ENCODE measurements around the gene KRT3. TPM values are rescaled to one million over a fixed set of nuclear protein-coding genes. Genes with fewer than 3 reads are reported as not detected.

Gene KRT3
- total and polyA plus RNA-seq, 9 donors: 0.13 TPM; not detected in 8

DNA sequence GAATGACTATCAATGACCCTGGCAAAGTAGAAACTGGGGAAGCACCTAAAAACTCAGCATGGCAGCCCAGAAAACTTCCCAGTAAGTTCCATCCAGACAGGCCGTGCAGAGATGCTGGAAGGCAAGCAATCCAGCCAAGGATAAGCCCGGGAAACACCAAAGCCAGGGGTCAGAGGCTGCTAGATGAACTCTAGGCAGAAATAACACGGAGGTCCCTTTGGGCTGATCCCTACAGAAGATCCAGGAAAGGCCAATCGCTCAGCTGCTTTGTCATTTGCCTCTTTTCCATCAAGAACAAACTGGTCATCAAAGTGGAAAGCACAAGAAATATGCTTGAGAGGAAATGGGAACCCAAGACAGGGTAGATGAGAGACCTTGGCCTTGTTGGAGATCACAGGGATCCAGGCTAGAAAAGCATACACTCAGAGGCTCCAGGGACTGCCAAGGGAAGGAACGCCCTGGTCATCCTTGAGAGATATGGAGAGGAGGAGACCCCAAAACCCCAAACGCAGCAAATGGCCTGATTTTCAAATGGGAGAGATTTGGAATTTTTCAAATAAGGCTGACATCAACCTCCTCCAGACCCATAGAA lies 31.7 kb upstream of the KRT3 start:
- H3K27ac ChIP-seq (ENCODE audit: low read length): no peak overlapping the region
- H3K27me3 ChIP-seq (ENCODE audit: control insufficient read depth, insufficient read depth, low read length): peaks cover 16% of the 10 kb centered on the region
- DNase-seq: no peak
- H3K36me3 ChIP-seq (ENCODE audit: control insufficient read depth, insufficient read depth, low read length): no peaks in the 10 kb centered on the region
- H3K4me3 ChIP-seq (ENCODE audit: low read length): no peak overlapping the region
- H3K4me1 ChIP-seq (ENCODE audit: control insufficient read depth, insufficient read depth, low read length): no peaks in the 10 kb centered on the region
- H3K9me3 ChIP-seq (replicated peaks; ENCODE audit: control insufficient read depth, low read depth, low read length): no peaks in the 10 kb centered on the region
- 85% methylated on average over 3 of the region's 6 CpGs for WGBS (ENCODE audit: insufficient coverage)

DNA sequence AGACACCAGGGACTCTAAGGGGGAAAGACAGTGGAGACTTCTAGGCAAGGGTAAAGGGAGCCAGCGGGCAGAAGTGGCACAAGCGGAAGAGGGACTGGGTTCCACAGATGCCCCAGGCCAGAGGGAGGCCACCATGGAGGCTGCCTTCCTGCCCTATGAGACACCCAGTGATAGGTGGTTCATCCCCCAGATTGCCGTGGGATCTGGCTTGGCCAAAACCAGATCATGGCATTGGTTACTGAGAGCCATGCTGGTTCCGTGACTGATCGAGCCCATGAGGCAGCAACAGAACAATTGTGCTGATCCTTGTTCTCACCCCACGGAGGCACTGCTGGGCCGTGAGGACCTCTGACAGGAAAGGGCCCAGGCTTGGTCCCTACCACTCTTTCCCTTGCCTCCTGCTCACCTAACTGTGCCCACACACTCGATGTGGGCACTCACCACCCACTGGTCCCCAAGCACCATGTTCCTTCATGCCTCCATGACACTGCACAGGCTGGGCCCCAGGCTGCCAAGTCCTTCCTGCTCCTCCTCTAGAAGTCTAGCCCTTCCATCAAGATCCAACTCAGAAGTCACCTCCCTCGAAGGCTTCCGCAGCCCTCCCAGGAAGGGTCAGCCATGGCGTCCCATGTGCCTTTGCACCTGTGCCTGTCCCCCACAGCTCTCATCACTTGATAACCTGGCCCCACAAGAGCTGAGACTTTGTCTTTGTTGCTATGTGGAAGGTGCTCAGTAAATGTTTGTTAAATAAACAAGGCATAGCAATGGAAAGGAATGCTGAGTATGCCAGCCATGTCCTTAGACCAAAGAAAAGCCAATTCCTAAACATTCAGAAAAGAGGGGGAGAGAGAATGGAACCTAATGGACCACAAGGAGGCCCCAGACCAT lies 30.9 kb upstream of the KRT3 start:
- H3K4me1 ChIP-seq (ENCODE audit: control insufficient read depth, insufficient read depth, low read length): peaks cover 4% of the 10 kb centered on the region
- no peak overlapping the region for H3K27ac ChIP-seq (ENCODE audit: low read length)
- H3K4me3 ChIP-seq (ENCODE audit: low read length): no peak overlapping the region
- no peak for DNase-seq
- H3K36me3 ChIP-seq (ENCODE audit: control insufficient read depth, insufficient read depth, low read length): no peaks in the 10 kb centered on the region
- WGBS (ENCODE audit: insufficient coverage): 87% methylated on average over 8 of the region's 11 CpGs
- H3K27me3 ChIP-seq (ENCODE audit: control insufficient read depth, insufficient read depth, low read length): peaks cover 16% of the 10 kb centered on the region
- no peaks in the 10 kb centered on the region for H3K9me3 ChIP-seq (replicated peaks; ENCODE audit: control insufficient read depth, low read depth, low read length)

DNA sequence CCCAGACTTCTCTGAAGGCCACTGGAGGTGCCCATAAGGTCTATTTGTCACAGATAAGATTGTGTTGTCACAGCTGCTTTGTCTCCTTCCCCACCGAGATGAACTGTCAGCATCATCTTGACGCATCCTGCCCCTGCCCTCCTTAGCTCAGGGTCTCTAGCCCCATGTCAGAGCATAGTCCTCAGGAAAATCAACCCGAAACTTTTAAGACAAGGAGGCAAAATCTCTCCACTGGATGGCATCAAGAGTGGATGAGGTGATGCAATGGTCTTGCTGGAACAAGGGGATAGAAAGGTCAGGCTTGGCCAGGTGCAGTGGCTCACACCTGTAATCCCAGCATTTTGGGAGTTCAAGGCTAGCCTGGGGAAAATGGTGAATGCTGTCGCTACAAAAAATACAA lies 30.0 kb upstream of the KRT3 start:
- Histone ChIP-seq H3K4me1 (ENCODE audit: control insufficient read depth, insufficient read depth, low read length) (peaks cover 6% of the 10 kb centered on the region), H3K27ac (ENCODE audit: low read length) (no peak overlapping the region), H3K4me3 (ENCODE audit: low read length) (no peak overlapping the region), H3K9me3 (replicated peaks; ENCODE audit: control insufficient read depth, low read depth, low read length) (no peaks in the 10 kb centered on the region), H3K27me3 (ENCODE audit: control insufficient read depth, insufficient read depth, low read length) (peaks cover 11% of the 10 kb centered on the region), H3K36me3 (ENCODE audit: control insufficient read depth, insufficient read depth, low read length) (no peaks in the 10 kb centered on the region)
- DNase-seq: no peak
- 100% methylated on average over 1 of the region's 4 CpGs for WGBS (ENCODE audit: insufficient coverage)

DNA sequence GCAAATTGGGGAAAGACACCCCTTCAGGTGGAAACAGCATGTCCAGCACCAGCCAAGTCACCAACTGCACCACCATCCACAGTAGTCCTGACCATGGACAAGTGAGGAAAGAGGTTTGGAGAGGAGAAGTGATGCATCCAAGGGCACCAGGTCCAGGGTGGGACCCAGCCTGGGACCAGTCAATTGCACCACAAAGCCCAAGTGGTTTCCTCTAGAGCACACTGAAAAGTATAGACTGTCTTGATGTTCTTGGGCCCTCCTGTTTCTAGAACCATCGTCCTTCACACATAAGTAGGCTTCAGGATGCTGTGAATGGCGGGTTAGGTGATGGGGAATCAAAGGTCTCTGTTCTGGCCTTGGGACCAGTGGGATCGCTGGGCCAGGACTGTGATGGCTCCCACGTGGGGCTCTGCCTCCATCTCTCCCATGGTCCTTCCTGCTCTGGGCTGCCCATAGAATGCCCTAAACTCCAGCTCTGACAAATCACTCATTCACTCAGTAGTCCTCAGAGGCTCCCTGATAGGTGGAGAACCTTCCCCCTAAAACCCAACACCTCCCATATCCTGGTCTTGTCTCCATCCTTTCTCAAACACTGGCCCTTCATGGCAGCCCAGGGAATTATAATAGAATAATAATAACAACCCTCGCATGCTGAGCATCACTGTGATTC lies 29.0 kb upstream of the KRT3 start:
- no peak for DNase-seq
- H3K27ac ChIP-seq (ENCODE audit: low read length): no peak overlapping the region
- WGBS (ENCODE audit: insufficient coverage): no CpG with 5 or more reads among the region's 5 CpGs
- peaks cover 6% of the 10 kb centered on the region for H3K4me1 ChIP-seq (ENCODE audit: control insufficient read depth, insufficient read depth, low read length)
- no peaks in the 10 kb centered on the region for H3K36me3 ChIP-seq (ENCODE audit: control insufficient read depth, insufficient read depth, low read length)
- H3K4me3 ChIP-seq (ENCODE audit: low read length): no peak overlapping the region
- H3K9me3 ChIP-seq (replicated peaks; ENCODE audit: control insufficient read depth, low read depth, low read length): no peaks in the 10 kb centered on the region
- peaks cover 7% of the 10 kb centered on the region for H3K27me3 ChIP-seq (ENCODE audit: control insufficient read depth, insufficient read depth, low read length)

DNA sequence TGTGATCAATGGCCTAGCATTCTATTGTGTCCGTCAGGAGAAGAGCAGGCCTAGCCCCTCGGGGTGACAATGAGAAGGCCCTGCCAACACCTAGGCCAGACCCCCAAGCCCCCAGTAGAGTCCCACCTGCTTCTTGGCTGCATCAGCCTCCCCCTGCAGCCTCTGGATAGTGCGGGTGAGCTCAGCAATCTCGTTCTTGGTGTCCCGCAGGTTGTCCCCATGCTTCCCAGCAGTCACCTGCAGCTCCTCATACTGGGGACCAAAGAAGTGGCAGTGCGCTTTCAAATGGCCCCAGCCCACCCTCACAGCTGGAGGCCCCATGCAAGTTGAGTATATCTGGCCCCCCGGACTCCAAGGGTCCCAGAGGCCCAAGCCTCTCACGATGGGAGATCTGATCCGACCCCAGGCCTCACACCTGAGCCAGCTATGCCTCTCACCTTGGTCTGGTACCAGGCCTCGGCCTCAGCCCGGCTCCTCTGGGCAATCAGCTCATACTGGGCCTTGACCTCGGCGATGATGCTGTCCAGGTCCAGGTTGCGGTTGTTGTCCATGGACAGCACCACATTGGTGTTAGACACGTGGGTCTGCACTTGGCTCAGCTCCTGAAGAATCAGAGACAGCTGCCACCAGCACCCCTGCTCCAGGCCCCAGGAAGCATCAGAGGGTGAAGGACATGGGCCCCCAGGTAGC lies 28.0 kb upstream of the KRT3 start:
- no peaks in the 10 kb centered on the region for H3K9me3 ChIP-seq (replicated peaks; ENCODE audit: control insufficient read depth, low read depth, low read length)

DNA sequence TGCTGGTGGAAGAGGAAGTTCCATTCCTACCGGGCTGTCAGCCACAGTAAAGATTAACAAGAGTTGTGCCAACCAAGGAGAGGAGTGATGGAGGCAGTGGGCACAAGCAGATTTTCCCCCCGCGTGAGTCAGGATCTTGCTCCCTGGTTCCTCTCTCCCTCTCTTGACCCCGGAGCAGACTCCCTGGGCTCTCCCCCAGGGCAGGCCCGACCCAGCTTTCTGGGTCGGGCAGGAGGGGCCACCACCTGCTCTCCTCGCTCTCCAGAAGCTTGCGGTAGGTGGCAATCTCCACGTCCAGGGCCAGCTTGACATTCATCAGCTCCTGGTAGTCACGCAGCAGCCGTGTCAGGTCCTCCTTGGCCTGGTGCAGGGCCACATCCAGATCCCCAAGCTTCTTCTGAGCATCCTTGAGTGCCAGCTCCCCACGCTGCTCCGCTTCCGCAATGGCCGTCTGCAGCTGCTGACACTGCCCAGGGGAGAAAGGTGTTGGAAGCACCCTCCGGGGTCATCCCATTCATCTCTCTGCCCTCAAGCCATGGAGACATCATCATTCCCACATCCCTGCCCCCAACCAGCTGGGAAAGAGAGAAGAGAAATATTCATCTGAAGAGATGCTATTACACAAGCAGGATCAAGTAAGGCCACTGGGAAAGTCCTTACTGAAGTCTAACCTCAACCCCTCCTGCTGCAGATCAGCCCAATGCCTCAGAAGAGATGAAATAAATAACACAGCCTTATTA lies 27.0 kb upstream of the KRT3 start:
- H3K4me3 ChIP-seq (ENCODE audit: low read length): no peak overlapping the region
- no peak overlapping the region for H3K27ac ChIP-seq (ENCODE audit: low read length)
- WGBS (ENCODE audit: insufficient coverage): 62% methylated on average over 15 of the region's 16 CpGs
- peaks cover 12% of the 10 kb centered on the region for H3K4me1 ChIP-seq (ENCODE audit: control insufficient read depth, insufficient read depth, low read length)
- H3K36me3 ChIP-seq (ENCODE audit: control insufficient read depth, insufficient read depth, low read length): no peaks in the 10 kb centered on the region
- peaks cover 9% of the 10 kb centered on the region for H3K27me3 ChIP-seq (ENCODE audit: control insufficient read depth, insufficient read depth, low read length)
- no peaks in the 10 kb centered on the region for H3K9me3 ChIP-seq (replicated peaks; ENCODE audit: control insufficient read depth, low read depth, low read length)
- no peak for DNase-seq

More for the DNA sequence above, 28.0 kb upstream of the KRT3 start:
- no peaks in the 10 kb centered on the region for H3K36me3 ChIP-seq (ENCODE audit: control insufficient read depth, insufficient read depth, low read length)
- H3K27me3 ChIP-seq (ENCODE audit: control insufficient read depth, insufficient read depth, low read length): peaks cover 7% of the 10 kb centered on the region
- H3K4me3 ChIP-seq (ENCODE audit: low read length): no peak overlapping the region
- no peak overlapping the region for H3K27ac ChIP-seq (ENCODE audit: low read length)
- 87% methylated on average over 13 of the region's 15 CpGs for WGBS (ENCODE audit: insufficient coverage)
- DNase-seq: no peak
- H3K4me1 ChIP-seq (ENCODE audit: control insufficient read depth, insufficient read depth, low read length): peaks cover 6% of the 10 kb centered on the region

DNA sequence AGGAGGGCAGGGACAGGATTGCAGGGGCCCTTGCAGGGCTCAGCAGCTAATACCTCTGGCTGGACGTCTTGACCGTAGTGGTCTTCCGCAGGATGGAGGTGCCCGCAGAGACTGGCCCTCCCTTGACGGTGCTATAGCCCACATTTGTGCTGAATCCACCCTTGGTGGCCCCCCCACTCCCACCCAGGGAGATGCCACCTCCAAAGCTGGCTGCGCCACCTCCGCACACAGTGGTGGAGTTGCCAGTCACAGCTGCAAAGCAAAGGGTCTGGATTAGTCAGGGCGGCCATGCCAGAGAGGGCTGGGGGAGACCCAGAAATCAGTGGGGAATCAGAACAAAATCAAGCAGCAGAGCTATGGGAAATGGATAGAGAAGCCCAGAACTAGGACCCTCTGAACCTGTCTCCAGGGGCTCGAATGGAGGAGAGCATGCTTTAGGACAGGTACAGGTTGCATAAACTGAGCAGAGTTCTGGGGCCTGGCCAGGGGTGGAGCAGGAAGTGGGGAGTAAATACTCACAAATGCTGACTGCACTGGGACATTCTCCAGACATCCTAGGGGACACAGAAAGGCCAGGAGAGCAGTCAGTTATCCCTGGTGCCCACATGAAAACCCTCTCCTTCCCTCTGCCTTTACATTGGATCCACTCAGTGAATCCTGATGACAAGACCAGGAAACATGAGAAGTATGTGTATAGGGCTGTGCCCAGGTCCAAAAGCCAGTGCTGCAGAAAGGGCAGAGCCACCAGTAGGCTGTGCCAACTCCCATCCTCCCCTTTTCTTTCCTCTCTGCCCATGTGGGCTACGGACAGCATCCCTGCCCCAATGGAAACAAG lies 26.1 kb upstream of the KRT3 start:
- H3K9me3 ChIP-seq (replicated peaks; ENCODE audit: control insufficient read depth, low read depth, low read length): no peaks in the 10 kb centered on the region
- DNase-seq: peak; percentile 11
- 79% methylated on average over 4 of the region's 10 CpGs for WGBS (ENCODE audit: insufficient coverage)
- H3K27ac ChIP-seq (ENCODE audit: low read length): no peak overlapping the region
- H3K4me1 ChIP-seq (ENCODE audit: control insufficient read depth, insufficient read depth, low read length): peaks cover 12% of the 10 kb centered on the region
- H3K36me3 ChIP-seq (ENCODE audit: control insufficient read depth, insufficient read depth, low read length): no peaks in the 10 kb centered on the region
- no peak overlapping the region for H3K4me3 ChIP-seq (ENCODE audit: low read length)
- H3K27me3 ChIP-seq (ENCODE audit: control insufficient read depth, insufficient read depth, low read length): peaks cover 6% of the 10 kb centered on the region

DNA sequence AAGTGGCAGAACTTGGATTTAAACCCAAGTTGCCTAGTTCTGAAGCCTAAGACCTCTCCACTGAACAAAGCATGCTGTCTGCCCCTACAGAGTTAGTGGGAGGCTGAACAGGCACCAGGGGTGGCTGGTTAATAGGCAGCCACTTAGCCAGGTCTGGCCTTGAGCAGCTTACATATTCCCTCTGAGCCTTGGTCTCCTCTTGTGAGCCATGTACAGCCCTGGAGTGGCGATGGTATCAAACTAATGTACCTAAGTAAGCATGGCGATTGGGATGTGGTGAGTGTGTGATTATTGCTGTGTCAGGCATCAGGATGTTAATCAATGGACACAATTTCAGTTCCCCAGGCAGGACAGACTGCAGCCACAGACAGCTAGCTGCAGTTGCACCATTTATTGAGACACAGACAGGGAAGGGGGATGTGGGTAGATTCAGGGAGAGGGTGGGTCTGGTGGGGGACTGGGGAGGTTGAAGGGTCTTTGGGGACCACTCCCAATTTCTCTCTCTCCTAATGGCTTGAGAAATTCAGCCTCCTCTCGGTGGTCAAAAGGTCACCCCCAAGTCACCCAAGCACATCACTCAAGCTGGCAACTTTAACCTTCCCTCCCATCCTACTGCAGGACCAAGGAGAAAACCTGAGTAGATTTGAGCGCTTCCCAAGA lies 25.3 kb upstream of the KRT3 start:
- no peak overlapping the region for H3K27ac ChIP-seq (ENCODE audit: low read length)
- no peaks in the 10 kb centered on the region for H3K9me3 ChIP-seq (replicated peaks; ENCODE audit: control insufficient read depth, low read depth, low read length)
- no peaks in the 10 kb centered on the region for H3K36me3 ChIP-seq (ENCODE audit: control insufficient read depth, insufficient read depth, low read length)
- DNase-seq: no peak
- H3K4me1 ChIP-seq (ENCODE audit: control insufficient read depth, insufficient read depth, low read length): peaks cover 12% of the 10 kb centered on the region
- H3K4me3 ChIP-seq (ENCODE audit: low read length): no peak overlapping the region
- 79% methylated on average over 4 of the region's 4 CpGs for WGBS (ENCODE audit: insufficient coverage)
- peaks cover 6% of the 10 kb centered on the region for H3K27me3 ChIP-seq (ENCODE audit: control insufficient read depth, insufficient read depth, low read length)

Measured in muscle of leg (tissue), 11 donors.